Measurements from ENCODE around the gene FAM161A.
"Not testable (repeated sequence)": the region's sequence is repeated elsewhere in the genome, so short reads cannot be mapped to it uniquely, and the experiment has no call there.

FAM161A gene

DNA sequence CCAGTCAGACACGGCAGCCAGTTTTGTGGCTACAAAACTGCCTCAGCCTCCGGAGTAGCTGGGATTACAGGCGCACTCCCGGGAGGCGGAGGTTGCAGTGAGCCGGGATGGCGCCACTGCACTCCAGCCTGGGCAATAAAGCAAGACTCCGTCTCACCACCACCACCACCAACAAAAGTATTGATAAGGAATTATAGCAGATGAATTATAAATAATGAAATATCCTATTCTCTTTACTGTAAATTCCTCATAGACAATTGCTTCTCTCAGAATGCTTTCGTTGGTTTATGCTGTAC is 1.4 kb upstream of the FAM161A start:
- Histone ChIP-seq H3K27me3 (ENCODE audit: control insufficient read depth, low read length) (no peaks in the 10 kb centered on the region), H3K4me1 (ENCODE audit: control insufficient read depth, low read length) (peaks cover 28% of the 10 kb centered on the region), H3F3A (ENCODE audit: control insufficient read depth, insufficient read depth) (peaks cover 4% of the 10 kb centered on the region; the same call in 1 of the 2 replicates), H3K36me3 (ENCODE audit: control insufficient read depth, low read length) (no peaks in the 10 kb centered on the region), H4K20me1 (ENCODE audit: control insufficient read depth, insufficient read depth, low read depth, low read length) (no peaks in the 10 kb centered on the region), H3K4me2 (ENCODE audit: low read length) (peak overlapping the region; percentile 94), H3K79me2 (ENCODE audit: control insufficient read depth, low read length) (no peaks in the 10 kb centered on the region; the same call in 1 of the 2 replicates), H3K9me3 (ENCODE audit: control insufficient read depth, insufficient read depth, low read length) (no peaks in the 10 kb centered on the region), H3K9me2 (replicated peaks; ENCODE audit: control insufficient read depth, low read length) (no peaks in the 10 kb centered on the region), H3K27ac (ENCODE audit: low read depth, low read length) (peak overlapping the region; percentile 70), H3K4me3 (ENCODE audit: low read length) (peak overlapping the region; percentile 94)
- no peak for TF ChIP-seq EZH2phosphoT487 (IDR thresholded peaks at IDR 0.05; ENCODE audit: borderline replicate concordance, low read length)
- TF ChIP-seq, protein P1, sequence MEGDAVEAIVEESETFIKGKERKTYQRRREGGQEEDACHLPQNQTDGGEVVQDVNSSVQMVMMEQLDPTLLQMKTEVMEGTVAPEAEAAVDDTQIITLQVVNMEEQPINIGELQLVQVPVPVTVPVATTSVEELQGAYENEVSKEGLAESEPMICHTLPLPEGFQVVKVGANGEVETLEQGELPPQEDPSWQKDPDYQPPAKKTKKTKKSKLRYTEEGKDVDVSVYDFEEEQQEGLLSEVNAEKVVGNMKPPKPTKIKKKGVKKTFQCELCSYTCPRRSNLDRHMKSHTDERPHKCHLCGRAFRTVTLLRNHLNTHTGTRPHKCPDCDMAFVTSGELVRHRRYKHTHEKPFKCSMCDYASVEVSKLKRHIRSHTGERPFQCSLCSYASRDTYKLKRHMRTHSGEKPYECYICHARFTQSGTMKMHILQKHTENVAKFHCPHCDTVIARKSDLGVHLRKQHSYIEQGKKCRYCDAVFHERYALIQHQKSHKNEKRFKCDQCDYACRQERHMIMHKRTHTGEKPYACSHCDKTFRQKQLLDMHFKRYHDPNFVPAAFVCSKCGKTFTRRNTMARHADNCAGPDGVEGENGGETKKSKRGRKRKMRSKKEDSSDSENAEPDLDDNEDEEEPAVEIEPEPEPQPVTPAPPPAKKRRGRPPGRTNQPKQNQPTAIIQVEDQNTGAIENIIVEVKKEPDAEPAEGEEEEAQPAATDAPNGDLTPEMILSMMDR (IDR thresholded peaks at IDR 0.05; ENCODE audit: low read depth, low read length, poor library complexity, severe bottlenecking), result no peak

DNA sequence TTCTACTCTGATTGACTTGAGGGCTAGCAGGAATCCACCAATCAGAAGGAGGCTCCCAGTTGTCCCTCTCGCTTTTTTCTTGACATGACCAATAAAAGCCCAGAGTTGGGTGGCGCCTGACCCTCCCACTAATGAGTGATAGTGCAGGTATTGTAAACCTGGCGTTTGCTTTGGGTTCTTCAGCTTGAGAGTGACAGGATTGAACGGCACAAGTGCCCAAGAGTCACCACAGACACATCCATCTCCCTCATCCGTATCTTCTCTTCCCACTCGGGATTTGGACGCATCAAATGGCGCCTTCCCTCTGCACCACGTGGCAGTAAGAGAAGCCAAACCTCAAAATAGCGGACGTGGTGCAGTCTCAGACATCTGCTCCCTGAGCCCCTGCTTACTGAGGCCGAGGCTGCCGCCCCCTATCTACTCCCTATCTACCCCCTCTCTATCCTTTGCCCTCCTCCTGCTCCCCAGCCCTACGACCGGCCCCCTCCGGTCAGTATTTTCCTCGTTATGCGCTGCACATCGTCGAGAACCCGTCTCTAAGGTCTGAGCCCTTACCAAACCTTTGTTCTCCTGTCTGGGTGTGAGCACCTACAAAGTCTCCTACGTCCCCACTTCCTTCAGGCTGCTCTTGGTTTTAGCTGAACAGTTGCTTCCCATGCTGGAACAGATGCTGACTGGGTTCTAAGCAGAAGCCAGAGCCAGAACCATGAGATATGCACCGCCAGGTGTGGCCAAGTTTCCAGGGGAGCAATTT is 881 bp upstream of the FAM161A start:
- TF ChIP-seq, protein P1 (IDR thresholded peaks at IDR 0.05; ENCODE audit: low read depth, low read length, poor library complexity, severe bottlenecking), result peak; percentile 31
- no peak for TF ChIP-seq EZH2phosphoT487 (IDR thresholded peaks at IDR 0.05; ENCODE audit: borderline replicate concordance, low read length)
- Histone ChIP-seq H3K79me2 (ENCODE audit: control insufficient read depth, low read length) (no peaks in the 10 kb centered on the region; the same call in 1 of the 2 replicates), H3K36me3 (ENCODE audit: control insufficient read depth, low read length) (no peaks in the 10 kb centered on the region), H3K9me2 (replicated peaks; ENCODE audit: control insufficient read depth, low read length) (no peaks in the 10 kb centered on the region), H3F3A (ENCODE audit: control insufficient read depth, insufficient read depth) (peaks cover 4% of the 10 kb centered on the region; the same call in 1 of the 2 replicates), H3K4me1 (ENCODE audit: control insufficient read depth, low read length) (peaks cover 28% of the 10 kb centered on the region), H3K9me3 (ENCODE audit: control insufficient read depth, insufficient read depth, low read length) (no peaks in the 10 kb centered on the region), H3K27me3 (ENCODE audit: control insufficient read depth, low read length) (no peaks in the 10 kb centered on the region), H3K4me2 (ENCODE audit: low read length) (peak overlapping the region; percentile 94), H3K4me3 (ENCODE audit: low read length) (peak overlapping the region; percentile 94), H3K27ac (ENCODE audit: low read depth, low read length) (peak overlapping the region; percentile 70), H4K20me1 (ENCODE audit: control insufficient read depth, insufficient read depth, low read depth, low read length) (no peaks in the 10 kb centered on the region)

DNA sequence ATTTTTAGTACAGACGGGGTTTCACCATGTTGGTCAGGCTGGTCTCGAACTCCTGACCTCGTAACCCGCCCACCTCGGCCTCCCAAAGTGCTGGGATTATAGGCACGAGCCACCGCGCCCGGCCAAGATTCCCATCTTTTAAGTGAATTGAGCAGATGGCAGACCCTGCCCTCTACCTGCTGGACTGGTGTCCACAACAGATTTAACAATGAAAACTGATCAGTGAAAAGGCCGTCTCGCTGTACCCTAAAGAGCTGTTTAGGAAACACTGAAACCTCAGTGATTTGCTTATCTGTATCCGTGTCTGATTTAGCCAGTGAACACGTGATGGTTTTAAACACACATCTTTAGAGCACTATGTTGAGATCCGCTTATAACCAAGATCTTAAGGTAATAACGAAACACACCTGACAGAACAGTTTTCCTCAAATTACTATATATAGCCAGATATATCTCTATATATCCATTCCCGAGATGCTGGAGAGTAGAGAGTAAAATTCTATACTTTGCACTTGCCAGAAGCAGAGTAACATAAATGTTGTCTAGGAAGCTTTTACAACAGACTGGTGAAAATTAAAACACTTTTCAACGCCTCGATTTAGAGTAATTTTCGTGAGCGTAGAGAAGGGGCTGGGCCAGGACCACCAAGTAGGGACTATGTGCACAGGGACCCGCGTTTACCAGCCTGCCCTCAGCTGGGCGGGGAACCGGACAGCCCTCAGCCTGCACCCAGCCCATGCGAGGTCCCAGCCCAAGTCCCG is 594 bp downstream of the FAM161A start:
- H3K9me3 ChIP-seq (ENCODE audit: control insufficient read depth, insufficient read depth, low read length), result no peaks in the 10 kb centered on the region
- peak overlapping the region; percentile 94 for H3K4me3 ChIP-seq (ENCODE audit: low read length)
- H3K9me2 ChIP-seq (replicated peaks; ENCODE audit: control insufficient read depth, low read length), result no peaks in the 10 kb centered on the region
- peaks cover 28% of the 10 kb centered on the region for H3K4me1 ChIP-seq (ENCODE audit: control insufficient read depth, low read length)
- H3K27ac ChIP-seq (ENCODE audit: low read depth, low read length), result no peak overlapping the region
- no peaks in the 10 kb centered on the region for H4K20me1 ChIP-seq (ENCODE audit: control insufficient read depth, insufficient read depth, low read depth, low read length)
- no peaks in the 10 kb centered on the region; the same call in 1 of the 2 replicates for H3K79me2 ChIP-seq (ENCODE audit: control insufficient read depth, low read length)
- peak overlapping the region; percentile 94 for H3K4me2 ChIP-seq (ENCODE audit: low read length)
- no peaks in the 10 kb centered on the region for H3K36me3 ChIP-seq (ENCODE audit: control insufficient read depth, low read length)
- H3K27me3 ChIP-seq (ENCODE audit: control insufficient read depth, low read length), result no peaks in the 10 kb centered on the region
- no peak for TF ChIP-seq EZH2phosphoT487 (IDR thresholded peaks at IDR 0.05; ENCODE audit: borderline replicate concordance, low read length)
- TF ChIP-seq, protein P1 (IDR thresholded peaks at IDR 0.05; ENCODE audit: low read depth, low read length, poor library complexity, severe bottlenecking), result no peak
- peaks cover 5% of the 10 kb centered on the region for H3F3A ChIP-seq (ENCODE audit: control insufficient read depth, insufficient read depth)

DNA sequence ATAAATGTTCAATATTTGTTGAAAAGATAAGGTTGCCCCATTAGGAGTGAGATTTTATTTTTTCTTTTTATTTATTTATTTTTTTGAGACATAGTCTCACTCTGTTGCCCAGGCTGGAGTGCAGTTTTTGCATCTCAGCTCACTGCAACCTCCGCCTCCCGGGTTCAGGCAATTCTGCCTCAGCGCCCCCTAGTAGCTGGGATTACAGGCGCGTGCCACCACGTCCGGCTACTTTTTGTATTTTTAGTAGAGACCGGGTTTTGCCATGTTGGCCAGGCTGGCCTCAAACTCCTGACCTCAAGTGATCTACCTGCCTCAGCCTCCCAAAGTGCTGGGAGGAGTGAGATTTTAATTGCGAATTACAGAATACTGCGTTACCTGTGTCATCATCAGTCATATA is 2.6 kb downstream of the FAM161A start:
- not testable (repeated sequence) for H3K4me3 ChIP-seq (ENCODE audit: low read length); H3F3A ChIP-seq (ENCODE audit: control insufficient read depth, insufficient read depth); H3K9me3 ChIP-seq (ENCODE audit: control insufficient read depth, insufficient read depth, low read length); H4K20me1 ChIP-seq (ENCODE audit: control insufficient read depth, insufficient read depth, low read depth, low read length); H3K27me3 ChIP-seq (ENCODE audit: control insufficient read depth, low read length); H3K36me3 ChIP-seq (ENCODE audit: control insufficient read depth, low read length); H3K4me2 ChIP-seq (ENCODE audit: low read length); H3K79me2 ChIP-seq (ENCODE audit: control insufficient read depth, low read length); H3K9me2 ChIP-seq (replicated peaks; ENCODE audit: control insufficient read depth, low read length); H3K27ac ChIP-seq (ENCODE audit: low read depth, low read length)
- peaks cover 22% of the 10 kb centered on the region for H3K4me1 ChIP-seq (ENCODE audit: control insufficient read depth, low read length)
